Fibroblast of lung (primary cell): ENCODE measurements around the gene ADAM29. TPM values are rescaled to one million over a fixed set of nuclear protein-coding genes. Genes with fewer than 3 reads are reported as not detected.

Experiments
- DNase-seq, 2 donors: peaks; one replicate each; pipeline versions ENCODE4 v3.0.0 to v3.0.0-alpha.2; 2010; ENCODE audit warnings: low read depth in 2 of 2
- H2AFZ ChIP-seq: 2 replicates; pipeline ENCODE4 v1.5.1; 2012; ENCODE audit warnings: low read length, control low read depth, inconsistent platforms
- H3K27ac ChIP-seq: 2 replicates; pipeline ENCODE4 v1.5.1; 2011; ENCODE audit warnings: low read length, control low read depth; ENCODE audit not compliant: insufficient read depth
- H3K27me3 ChIP-seq: 2 replicates; pipeline ENCODE4 v1.5.1; 2011; ENCODE audit warnings: mild to moderate bottlenecking, low read length; ENCODE audit not compliant: control insufficient read depth, insufficient read depth
- H3K36me3 ChIP-seq: 2 replicates; pipeline ENCODE4 v1.5.1; 2011; ENCODE audit warnings: low read length; ENCODE audit not compliant: control insufficient read depth, insufficient read depth
- H3K4me1 ChIP-seq: 2 replicates; pipeline ENCODE4 v1.5.1; 2011; ENCODE audit warnings: low read length; ENCODE audit not compliant: control insufficient read depth, insufficient read depth; ENCODE audit errors: extremely low read depth
- H3K4me2 ChIP-seq: 2 replicates; pipeline ENCODE4 v1.5.1; 2011; ENCODE audit warnings: low read length, control low read depth; ENCODE audit not compliant: insufficient read depth; ENCODE audit errors: extremely low read depth
- H3K4me3 ChIP-seq, 4 experiments: fragments of 200-600 bp in 1 of 4; sonication (generic) in 1 of 4; replicated peaks in 1 of 4; 2 replicates each; pipeline ENCODE4 v1.5.1; 2011 to 2016; ENCODE audit warnings: low read length in 4 of 4, low read depth in 3 of 4, mild to moderate bottlenecking in 3 of 4, control low read depth in 2 of 4, inconsistent platforms in 1 of 4, mixed read lengths in 1 of 4; ENCODE audit not compliant: insufficient read depth in 1 of 4; ENCODE audit errors: control extremely low read depth in 1 of 4
- H3K79me2 ChIP-seq: 2 replicates; pipeline ENCODE4 v1.5.1; 2012; ENCODE audit warnings: mild to moderate bottlenecking, low read length, inconsistent platforms; ENCODE audit not compliant: control insufficient read depth, insufficient read depth
- H3K9ac ChIP-seq: 2 replicates; pipeline ENCODE4 v1.5.1; 2011; ENCODE audit warnings: mild to moderate bottlenecking, low read length, control low read depth; ENCODE audit not compliant: insufficient read depth
- H3K9me3 ChIP-seq: 2 replicates; pipeline ENCODE4 v1.5.1; 2012; ENCODE audit warnings: low read depth, low read length; ENCODE audit not compliant: control insufficient read depth, insufficient read depth
- H4K20me1 ChIP-seq: 2 replicates; pipeline ENCODE4 v1.5.1; 2011; ENCODE audit warnings: low read length; ENCODE audit not compliant: control insufficient read depth, insufficient read depth; ENCODE audit errors: extremely low read depth
- EZH2 ChIP-seq: IDR thresholded peaks from 2 replicates; pipeline ENCODE4 v1.5.1; 2012; ENCODE audit warnings: low read length, control low read depth, mild to moderate bottlenecking; ENCODE audit errors: missing control alignments
- polyA plus RNA-seq, 2 donors: library from polyadenylated mRNA; depleted of rRNA in 1 of 2; stranded (reverse) in 1 of 2; unstranded in 1 of 2; fragments of >200 nt; gene quantifications; 2 replicates each; pipeline ENCODE4 v1.2.1, GENCODE V29; 2011 to 2012; ENCODE audit warnings: missing spikeins in 1 of 2
- total RNA-seq: library from RNA; depleted of rRNA; stranded (reverse); fragments of >200 nt; gene quantifications from 2 replicates; pipeline ENCODE4 v1.2.1, GENCODE V29; 2014
- TF ChIP-seq, protein P1 (sequence below), 2 donors: IDR thresholded peaks in 1 of 2; conservative IDR thresholded peaks in 1 of 2; 1 replicate in 1 of 2; 2 replicates in 1 of 2; pipeline ENCODE4 v1.5.1; 2011 to 2012; ENCODE audit warnings: low read length in 2 of 2, control low read depth in 1 of 2, inconsistent platforms in 1 of 2, low read depth in 1 of 2, mild to moderate bottlenecking in 1 of 2

Gene ADAM29
- total and polyA plus RNA-seq, 2 donors (not counting 1 experiment from before 2014, with no cell fraction given), result not detected

- Histone ChIP-seq H3K9me3 (no peaks in the 10 kb centered on the region), H3K9ac (no peak overlapping the region), H3K27ac (no peak overlapping the region), H3K4me1 (no peaks in the 10 kb centered on the region), H3K27me3 (no peaks in the 10 kb centered on the region), H2AFZ (no peak overlapping the region), H3K4me3 (no peak overlapping the region), H3K79me2 (no peaks in the 10 kb centered on the region), H4K20me1 (no peaks in the 10 kb centered on the region), H3K36me3 (no peaks in the 10 kb centered on the region), H3K4me2 (no peak overlapping the region)
- no peak for TF ChIP-seq EZH2
- TF ChIP-seq, protein P1, sequence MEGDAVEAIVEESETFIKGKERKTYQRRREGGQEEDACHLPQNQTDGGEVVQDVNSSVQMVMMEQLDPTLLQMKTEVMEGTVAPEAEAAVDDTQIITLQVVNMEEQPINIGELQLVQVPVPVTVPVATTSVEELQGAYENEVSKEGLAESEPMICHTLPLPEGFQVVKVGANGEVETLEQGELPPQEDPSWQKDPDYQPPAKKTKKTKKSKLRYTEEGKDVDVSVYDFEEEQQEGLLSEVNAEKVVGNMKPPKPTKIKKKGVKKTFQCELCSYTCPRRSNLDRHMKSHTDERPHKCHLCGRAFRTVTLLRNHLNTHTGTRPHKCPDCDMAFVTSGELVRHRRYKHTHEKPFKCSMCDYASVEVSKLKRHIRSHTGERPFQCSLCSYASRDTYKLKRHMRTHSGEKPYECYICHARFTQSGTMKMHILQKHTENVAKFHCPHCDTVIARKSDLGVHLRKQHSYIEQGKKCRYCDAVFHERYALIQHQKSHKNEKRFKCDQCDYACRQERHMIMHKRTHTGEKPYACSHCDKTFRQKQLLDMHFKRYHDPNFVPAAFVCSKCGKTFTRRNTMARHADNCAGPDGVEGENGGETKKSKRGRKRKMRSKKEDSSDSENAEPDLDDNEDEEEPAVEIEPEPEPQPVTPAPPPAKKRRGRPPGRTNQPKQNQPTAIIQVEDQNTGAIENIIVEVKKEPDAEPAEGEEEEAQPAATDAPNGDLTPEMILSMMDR (conservative IDR thresholded peaks at IDR 0.05 in 1 of 2, IDR thresholded peaks at IDR 0.05 in 1 of 2; ENCODE audit: low read depth in 1 of 2, low read length in 2 of 2), result no peak
- no peak for DNase-seq
Measured at GRCh38 chr4:174926958-174927357, 8.8 kb downstream of the ADAM29 start.

GRCh38 chr4:174928174-174928573, 10.0 kb downstream of the ADAM29 start:
- Histone ChIP-seq H3K9ac (no peak overlapping the region), H3K36me3 (no peaks in the 10 kb centered on the region), H3K4me2 (no peak overlapping the region), H3K79me2 (no peaks in the 10 kb centered on the region), H3K27ac (no peak overlapping the region), H3K27me3 (no peaks in the 10 kb centered on the region), H2AFZ (no peak overlapping the region), H3K4me3 (no peak overlapping the region), H3K9me3 (no peaks in the 10 kb centered on the region), H4K20me1 (no peaks in the 10 kb centered on the region), H3K4me1 (no peaks in the 10 kb centered on the region)
- no peak for DNase-seq
- TF ChIP-seq, protein P1 (conservative IDR thresholded peaks at IDR 0.05 in 1 of 2, IDR thresholded peaks at IDR 0.05 in 1 of 2; ENCODE audit: low read depth in 1 of 2, low read length in 2 of 2), result no peak
- no peak for TF ChIP-seq EZH2

DNA sequence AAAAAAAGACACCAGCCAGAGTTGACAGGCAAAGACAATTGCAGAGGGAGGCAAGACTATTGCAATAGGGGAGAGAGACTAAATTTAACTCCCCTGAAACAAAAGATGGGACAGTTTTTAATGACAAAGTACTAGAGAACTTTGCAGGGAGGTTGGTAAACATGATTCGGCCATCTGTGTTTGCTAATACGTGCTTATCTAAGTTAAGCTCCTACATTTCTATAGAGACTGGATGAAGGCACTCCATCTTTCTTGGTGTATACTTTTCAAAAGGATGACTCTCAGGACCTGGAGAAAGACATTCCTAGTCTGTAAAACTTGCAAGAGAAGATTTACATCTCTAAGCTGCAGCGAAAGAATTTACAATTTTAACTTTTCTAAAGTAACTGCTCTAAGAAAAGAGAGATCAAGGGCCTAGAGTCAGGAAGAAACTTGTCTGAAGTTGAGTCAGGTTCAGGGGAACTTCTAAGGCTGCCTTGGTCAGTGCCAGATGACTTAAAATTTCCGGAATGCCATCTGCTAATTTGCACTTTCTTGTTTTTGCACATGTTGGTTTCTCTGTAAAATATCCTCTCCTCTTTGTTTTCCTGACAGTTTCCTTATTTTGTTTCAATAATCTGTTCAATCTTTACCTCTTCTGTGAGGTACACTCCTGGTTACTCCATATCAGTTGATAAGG, 10.6 kb downstream of the ADAM29 start:
- H3K4me3 ChIP-seq, result no peak overlapping the region
- no peaks in the 10 kb centered on the region for H3K27me3 ChIP-seq
- no peak for TF ChIP-seq EZH2
- no peaks in the 10 kb centered on the region for H4K20me1 ChIP-seq
- DNase-seq, result no peak
- H3K9me3 ChIP-seq, result no peaks in the 10 kb centered on the region
- no peak overlapping the region for H3K9ac ChIP-seq
- no peaks in the 10 kb centered on the region for H3K4me1 ChIP-seq
- no peaks in the 10 kb centered on the region for H3K36me3 ChIP-seq
- H2AFZ ChIP-seq, result no peak overlapping the region
- no peak overlapping the region for H3K27ac ChIP-seq
- H3K79me2 ChIP-seq, result no peaks in the 10 kb centered on the region
- no peak overlapping the region for H3K4me2 ChIP-seq
